Measurements from ENCODE around the gene ADA.

The ADA gene

DNA sequence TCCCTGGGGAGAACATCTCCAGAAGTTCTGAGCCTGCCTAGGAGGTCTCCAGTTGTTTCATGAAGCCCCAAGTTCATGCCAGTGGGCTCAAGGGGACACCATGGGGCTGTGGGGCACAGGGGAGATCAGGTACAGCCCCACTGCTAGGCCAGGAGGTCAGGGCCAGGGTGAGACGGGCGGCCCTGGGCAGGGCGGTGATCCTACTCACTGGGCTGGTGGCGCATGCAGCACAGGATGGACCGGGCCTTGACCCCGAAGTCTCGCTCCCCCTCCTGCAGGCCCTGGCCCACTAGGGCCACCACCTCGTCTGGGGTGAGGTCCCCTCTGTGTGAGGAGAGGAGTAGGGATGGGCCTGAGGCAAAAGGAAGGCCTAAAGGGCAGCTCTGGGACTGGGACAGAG, 26.1 kb downstream of the ADA start:
- TF ChIP-seq ZNF8 (CRISPR knock-in tag; IDR thresholded peaks at IDR 0.05) (no peak), SNAI2 (CRISPR knock-in tag; IDR thresholded peaks at IDR 0.05) (no peak), PPARA (CRISPR knock-in tag; IDR thresholded peaks at IDR 0.05; ENCODE audit: borderline replicate concordance) (no peak), ESRRG (CRISPR knock-in tag; IDR thresholded peaks at IDR 0.05) (no peak), ZNF565 (CRISPR knock-in tag; conservative IDR thresholded peaks at IDR 0.05; ENCODE audit: low read depth) (no peak), ZFP3 (CRISPR knock-in tag; IDR thresholded peaks at IDR 0.05) (no peak)
- TF ChIP-seq, protein P1, sequence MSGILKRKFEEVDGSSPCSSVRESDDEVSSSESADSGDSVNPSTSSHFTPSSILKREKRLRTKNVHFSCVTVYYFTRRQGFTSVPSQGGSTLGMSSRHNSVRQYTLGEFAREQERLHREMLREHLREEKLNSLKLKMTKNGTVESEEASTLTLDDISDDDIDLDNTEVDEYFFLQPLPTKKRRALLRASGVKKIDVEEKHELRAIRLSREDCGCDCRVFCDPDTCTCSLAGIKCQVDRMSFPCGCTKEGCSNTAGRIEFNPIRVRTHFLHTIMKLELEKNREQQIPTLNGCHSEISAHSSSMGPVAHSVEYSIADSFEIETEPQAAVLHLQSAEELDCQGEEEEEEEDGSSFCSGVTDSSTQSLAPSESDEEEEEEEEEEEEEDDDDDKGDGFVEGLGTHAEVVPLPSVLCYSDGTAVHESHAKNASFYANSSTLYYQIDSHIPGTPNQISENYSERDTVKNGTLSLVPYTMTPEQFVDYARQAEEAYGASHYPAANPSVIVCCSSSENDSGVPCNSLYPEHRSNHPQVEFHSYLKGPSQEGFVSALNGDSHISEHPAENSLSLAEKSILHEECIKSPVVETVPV (CRISPR knock-in tag; IDR thresholded peaks at IDR 0.05), result no peak
- no peak for ATAC-seq

DNA sequence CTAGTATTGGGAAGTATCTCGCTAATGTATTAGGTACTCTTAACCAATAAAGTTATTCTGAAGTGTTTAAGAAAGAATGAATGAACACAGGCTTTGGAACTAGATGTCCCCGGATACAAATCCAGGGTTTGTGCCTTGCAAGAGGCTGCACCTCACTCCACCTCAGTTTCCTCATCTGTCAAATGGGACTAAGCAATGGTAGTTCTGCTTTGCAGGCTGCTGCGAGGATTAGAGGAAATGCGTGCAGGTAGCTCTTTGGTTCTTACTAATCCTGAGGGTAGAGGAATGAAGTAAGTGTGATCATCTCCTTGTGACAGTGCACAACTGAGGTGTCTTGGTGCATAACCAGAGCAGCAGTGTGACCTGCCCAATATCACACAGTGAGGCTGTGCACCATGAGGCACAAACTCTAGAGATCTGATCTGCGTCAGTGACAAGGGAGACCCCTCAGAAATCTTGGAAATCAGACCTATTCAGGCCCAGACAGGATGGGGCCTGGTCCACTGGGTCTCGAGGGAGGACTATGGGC, 26.7 kb downstream of the ADA start:
- no peak for ATAC-seq
- TF ChIP-seq PPARA (CRISPR knock-in tag; IDR thresholded peaks at IDR 0.05; ENCODE audit: borderline replicate concordance), result no peak
- TF ChIP-seq, protein P2, sequence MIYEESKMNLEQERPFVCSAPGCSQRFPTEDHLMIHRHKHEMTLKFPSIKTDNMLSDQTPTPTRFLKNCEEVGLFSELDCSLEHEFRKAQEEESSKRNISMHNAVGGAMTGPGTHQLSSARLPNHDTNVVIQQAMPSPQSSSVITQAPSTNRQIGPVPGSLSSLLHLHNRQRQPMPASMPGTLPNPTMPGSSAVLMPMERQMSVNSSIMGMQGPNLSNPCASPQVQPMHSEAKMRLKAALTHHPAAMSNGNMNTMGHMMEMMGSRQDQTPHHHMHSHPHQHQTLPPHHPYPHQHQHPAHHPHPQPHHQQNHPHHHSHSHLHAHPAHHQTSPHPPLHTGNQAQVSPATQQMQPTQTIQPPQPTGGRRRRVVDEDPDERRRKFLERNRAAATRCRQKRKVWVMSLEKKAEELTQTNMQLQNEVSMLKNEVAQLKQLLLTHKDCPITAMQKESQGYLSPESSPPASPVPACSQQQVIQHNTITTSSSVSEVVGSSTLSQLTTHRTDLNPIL (CRISPR knock-in tag; IDR thresholded peaks at IDR 0.05; ENCODE audit: low read depth), result no peak
- TF ChIP-seq ZC3H10 (CRISPR knock-in tag; IDR thresholded peaks at IDR 0.05), result no peak
- no peak for TF ChIP-seq TOX (CRISPR knock-in tag; IDR thresholded peaks at IDR 0.05; ENCODE audit: borderline replicate concordance)
- TF ChIP-seq GLIS3 (CRISPR knock-in tag; IDR thresholded peaks at IDR 0.05), result no peak
- TF ChIP-seq ARNTL (CRISPR knock-in tag; IDR thresholded peaks at IDR 0.05; ENCODE audit: borderline replicate concordance, low read depth), result no peak
- TF ChIP-seq, protein P3, sequence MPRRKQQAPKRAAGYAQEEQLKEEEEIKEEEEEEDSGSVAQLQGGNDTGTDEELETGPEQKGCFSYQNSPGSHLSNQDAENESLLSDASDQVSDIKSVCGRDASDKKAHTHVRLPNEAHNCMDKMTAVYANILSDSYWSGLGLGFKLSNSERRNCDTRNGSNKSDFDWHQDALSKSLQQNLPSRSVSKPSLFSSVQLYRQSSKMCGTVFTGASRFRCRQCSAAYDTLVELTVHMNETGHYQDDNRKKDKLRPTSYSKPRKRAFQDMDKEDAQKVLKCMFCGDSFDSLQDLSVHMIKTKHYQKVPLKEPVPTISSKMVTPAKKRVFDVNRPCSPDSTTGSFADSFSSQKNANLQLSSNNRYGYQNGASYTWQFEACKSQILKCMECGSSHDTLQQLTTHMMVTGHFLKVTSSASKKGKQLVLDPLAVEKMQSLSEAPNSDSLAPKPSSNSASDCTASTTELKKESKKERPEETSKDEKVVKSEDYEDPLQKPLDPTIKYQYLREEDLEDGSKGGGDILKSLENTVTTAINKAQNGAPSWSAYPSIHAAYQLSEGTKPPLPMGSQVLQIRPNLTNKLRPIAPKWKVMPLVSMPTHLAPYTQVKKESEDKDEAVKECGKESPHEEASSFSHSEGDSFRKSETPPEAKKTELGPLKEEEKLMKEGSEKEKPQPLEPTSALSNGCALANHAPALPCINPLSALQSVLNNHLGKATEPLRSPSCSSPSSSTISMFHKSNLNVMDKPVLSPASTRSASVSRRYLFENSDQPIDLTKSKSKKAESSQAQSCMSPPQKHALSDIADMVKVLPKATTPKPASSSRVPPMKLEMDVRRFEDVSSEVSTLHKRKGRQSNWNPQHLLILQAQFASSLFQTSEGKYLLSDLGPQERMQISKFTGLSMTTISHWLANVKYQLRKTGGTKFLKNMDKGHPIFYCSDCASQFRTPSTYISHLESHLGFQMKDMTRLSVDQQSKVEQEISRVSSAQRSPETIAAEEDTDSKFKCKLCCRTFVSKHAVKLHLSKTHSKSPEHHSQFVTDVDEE (CRISPR knock-in tag; IDR thresholded peaks at IDR 0.05), result no peak
- TF ChIP-seq ZNF565 (CRISPR knock-in tag; conservative IDR thresholded peaks at IDR 0.05; ENCODE audit: low read depth), result no peak

DNA sequence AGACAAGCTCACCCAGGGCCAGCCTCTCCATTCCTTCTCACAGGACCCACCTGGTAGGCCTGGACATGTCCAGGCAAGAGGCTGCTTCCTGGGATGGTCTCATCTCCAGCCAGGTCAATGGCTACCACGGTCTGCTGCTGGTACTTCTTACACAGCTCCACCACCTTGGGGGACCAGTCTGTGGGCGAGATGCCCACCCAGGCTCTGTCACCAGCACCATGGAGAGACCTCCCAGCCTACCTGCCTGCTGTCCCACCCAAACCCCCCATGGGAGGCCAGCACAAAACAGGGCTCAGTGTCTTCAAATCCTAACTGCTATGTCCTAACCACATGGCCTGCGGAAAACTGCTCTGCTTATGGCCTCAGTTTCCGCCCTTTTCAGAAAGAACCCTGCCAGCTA, 27.3 kb downstream of the ADA start:
- ATAC-seq, result no peak
- TF ChIP-seq GLIS3 (CRISPR knock-in tag; IDR thresholded peaks at IDR 0.05) (no peak), CSDC2 (CRISPR knock-in tag; IDR thresholded peaks at IDR 0.05) (no peak), BACH2 (CRISPR knock-in tag; IDR thresholded peaks at IDR 0.05; ENCODE audit: borderline replicate concordance) (no peak), ZFP30 (CRISPR knock-in tag; IDR thresholded peaks at IDR 0.05) (no peak), PPARA (CRISPR knock-in tag; IDR thresholded peaks at IDR 0.05; ENCODE audit: borderline replicate concordance) (no peak), ZNF70 (CRISPR knock-in tag; IDR thresholded peaks at IDR 0.05) (no peak), SNAI2 (CRISPR knock-in tag; IDR thresholded peaks at IDR 0.05) (no peak), TOX (CRISPR knock-in tag; IDR thresholded peaks at IDR 0.05; ENCODE audit: borderline replicate concordance) (no peak), ISL1 (CRISPR knock-in tag; IDR thresholded peaks at IDR 0.05) (no peak), ZFP3 (CRISPR knock-in tag; IDR thresholded peaks at IDR 0.05) (no peak), ZNF565 (CRISPR knock-in tag; conservative IDR thresholded peaks at IDR 0.05; ENCODE audit: low read depth) (no peak), TCF4 (CRISPR knock-in tag; IDR thresholded peaks at IDR 0.05; ENCODE audit: borderline replicate concordance) (no peak), ARNTL (CRISPR knock-in tag; IDR thresholded peaks at IDR 0.05; ENCODE audit: borderline replicate concordance, low read depth) (no peak), RARB (CRISPR knock-in tag; IDR thresholded peaks at IDR 0.05) (no peak)
- TF ChIP-seq, protein P3 (CRISPR knock-in tag; IDR thresholded peaks at IDR 0.05), result no peak
- TF ChIP-seq, protein P2 (CRISPR knock-in tag; IDR thresholded peaks at IDR 0.05; ENCODE audit: low read depth), result no peak
- TF ChIP-seq, protein P1 (CRISPR knock-in tag; IDR thresholded peaks at IDR 0.05), result no peak
- TF ChIP-seq, protein P4, sequence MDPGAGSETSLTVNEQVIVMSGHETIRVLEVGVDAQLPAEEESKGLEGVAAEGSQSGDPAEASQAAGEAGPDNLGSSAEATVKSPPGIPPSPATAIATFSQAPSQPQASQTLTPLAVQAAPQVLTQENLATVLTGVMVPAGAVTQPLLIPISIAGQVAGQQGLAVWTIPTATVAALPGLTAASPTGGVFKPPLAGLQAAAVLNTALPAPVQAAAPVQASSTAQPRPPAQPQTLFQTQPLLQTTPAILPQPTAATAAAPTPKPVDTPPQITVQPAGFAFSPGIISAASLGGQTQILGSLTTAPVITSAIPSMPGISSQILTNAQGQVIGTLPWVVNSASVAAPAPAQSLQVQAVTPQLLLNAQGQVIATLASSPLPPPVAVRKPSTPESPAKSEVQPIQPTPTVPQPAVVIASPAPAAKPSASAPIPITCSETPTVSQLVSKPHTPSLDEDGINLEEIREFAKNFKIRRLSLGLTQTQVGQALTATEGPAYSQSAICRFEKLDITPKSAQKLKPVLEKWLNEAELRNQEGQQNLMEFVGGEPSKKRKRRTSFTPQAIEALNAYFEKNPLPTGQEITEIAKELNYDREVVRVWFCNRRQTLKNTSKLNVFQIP (CRISPR knock-in tag; IDR thresholded peaks at IDR 0.05; ENCODE audit: borderline replicate concordance, low read depth), result no peak
- TF ChIP-seq, protein P5, sequence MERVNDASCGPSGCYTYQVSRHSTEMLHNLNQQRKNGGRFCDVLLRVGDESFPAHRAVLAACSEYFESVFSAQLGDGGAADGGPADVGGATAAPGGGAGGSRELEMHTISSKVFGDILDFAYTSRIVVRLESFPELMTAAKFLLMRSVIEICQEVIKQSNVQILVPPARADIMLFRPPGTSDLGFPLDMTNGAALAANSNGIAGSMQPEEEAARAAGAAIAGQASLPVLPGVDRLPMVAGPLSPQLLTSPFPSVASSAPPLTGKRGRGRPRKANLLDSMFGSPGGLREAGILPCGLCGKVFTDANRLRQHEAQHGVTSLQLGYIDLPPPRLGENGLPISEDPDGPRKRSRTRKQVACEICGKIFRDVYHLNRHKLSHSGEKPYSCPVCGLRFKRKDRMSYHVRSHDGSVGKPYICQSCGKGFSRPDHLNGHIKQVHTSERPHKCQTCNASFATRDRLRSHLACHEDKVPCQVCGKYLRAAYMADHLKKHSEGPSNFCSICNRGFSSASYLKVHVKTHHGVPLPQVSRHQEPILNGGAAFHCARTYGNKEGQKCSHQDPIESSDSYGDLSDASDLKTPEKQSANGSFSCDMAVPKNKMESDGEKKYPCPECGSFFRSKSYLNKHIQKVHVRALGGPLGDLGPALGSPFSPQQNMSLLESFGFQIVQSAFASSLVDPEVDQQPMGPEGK (CRISPR knock-in tag; IDR thresholded peaks at IDR 0.05; ENCODE audit: borderline replicate concordance), result no peak

Data from SK-N-SH treated with all-trans-retinoic acid at 6 μM for 48 hours (cell line).